ENCODE results near the gene NDUFS7. TPM values are rescaled to one million over a fixed set of nuclear protein-coding genes. Genes with fewer than 3 reads are reported as not detected.

NDUFS7 gene
- total and polyA plus RNA-seq, 7 donors, result 99.4 to 262 (median 156) TPM

DNA sequence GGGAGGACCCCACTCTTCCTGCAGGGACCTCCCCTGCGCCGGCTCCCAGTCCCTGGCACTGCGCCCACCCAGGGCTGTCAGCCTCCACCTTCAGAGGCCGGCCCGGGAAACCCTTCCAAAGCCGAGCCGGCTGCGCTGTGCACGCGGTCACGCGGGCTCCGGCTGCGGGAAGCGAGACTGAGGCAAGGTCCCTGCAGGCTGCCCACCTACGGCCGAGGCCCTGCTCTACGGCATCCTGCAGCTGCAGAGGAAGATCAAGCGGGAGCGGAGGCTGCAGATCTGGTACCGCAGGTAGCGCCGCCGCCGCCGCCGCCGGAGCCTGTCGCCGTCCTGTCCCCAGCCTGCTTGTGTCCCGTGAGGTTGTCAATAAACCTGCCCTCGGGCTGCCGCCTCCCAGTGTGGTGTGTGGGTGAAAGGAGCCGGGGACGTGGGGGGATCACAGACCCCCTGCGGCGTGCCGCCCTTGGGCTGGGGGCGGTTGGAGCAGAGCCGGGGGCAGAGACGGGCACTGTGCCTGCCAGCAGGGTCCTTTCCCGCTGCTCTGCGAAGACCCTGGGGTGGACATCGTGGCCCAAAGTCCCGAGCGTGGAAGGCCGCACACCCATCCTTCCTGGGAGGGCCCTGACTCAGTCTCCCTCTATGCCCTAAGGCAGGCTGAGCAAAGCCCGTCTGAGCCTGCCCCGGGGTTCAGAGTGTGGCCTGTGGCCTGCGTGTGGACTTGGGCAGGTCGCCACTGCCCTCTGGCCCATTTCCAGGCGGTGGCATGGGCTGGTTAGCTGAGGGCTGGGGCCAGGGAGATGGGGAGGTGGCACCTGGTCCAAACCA lies 11.7 kb downstream of the NDUFS7 start:
- intact Hi-C loops (cut with DNase I), result no loop called here
- H3K9me3 ChIP-seq, result no peaks in the 10 kb centered on the region
- 87 to 91% methylated on average over 52 of the region's 52 CpGs for WGBS, 2 donors
- H3K27me3 ChIP-seq, result peaks cover 0 to 4% (median 0%) of the 10 kb centered on the region in 3 donors
- H3K36me3 ChIP-seq, result peaks cover 5 to 42% (median 34%) of the 10 kb centered on the region in 4 donors
- no peak for DNase-seq
- no peak overlapping the region for H3K27ac ChIP-seq
- TF ChIP-seq EP300 (IDR thresholded peaks at IDR 0.05) (no peak), POLR2A (IDR thresholded peaks at IDR 0.05) (no peak), POLR2AphosphoS5 (IDR thresholded peaks at IDR 0.05) (no peak)
- TF ChIP-seq, protein P1, sequence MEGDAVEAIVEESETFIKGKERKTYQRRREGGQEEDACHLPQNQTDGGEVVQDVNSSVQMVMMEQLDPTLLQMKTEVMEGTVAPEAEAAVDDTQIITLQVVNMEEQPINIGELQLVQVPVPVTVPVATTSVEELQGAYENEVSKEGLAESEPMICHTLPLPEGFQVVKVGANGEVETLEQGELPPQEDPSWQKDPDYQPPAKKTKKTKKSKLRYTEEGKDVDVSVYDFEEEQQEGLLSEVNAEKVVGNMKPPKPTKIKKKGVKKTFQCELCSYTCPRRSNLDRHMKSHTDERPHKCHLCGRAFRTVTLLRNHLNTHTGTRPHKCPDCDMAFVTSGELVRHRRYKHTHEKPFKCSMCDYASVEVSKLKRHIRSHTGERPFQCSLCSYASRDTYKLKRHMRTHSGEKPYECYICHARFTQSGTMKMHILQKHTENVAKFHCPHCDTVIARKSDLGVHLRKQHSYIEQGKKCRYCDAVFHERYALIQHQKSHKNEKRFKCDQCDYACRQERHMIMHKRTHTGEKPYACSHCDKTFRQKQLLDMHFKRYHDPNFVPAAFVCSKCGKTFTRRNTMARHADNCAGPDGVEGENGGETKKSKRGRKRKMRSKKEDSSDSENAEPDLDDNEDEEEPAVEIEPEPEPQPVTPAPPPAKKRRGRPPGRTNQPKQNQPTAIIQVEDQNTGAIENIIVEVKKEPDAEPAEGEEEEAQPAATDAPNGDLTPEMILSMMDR (IDR thresholded peaks at IDR 0.05), result no peak
- H3K4me1 ChIP-seq, result peaks cover 0 to 22% (median 14%) of the 10 kb centered on the region in 4 donors
- H3K4me3 ChIP-seq, result no peak overlapping the region

GRCh38 chr19:1396019-1396767 lies 12.5 kb downstream of the NDUFS7 start:
- Histone ChIP-seq H3K4me3 (no peak overlapping the region), H3K9me3 (no peaks in the 10 kb centered on the region), H3K36me3 (peaks cover 0 to 34% (median 27%) of the 10 kb centered on the region in 4 donors), H3K27ac (no peak overlapping the region), H3K4me1 (peaks cover 0 to 30% (median 22%) of the 10 kb centered on the region in 4 donors), H3K27me3 (peaks cover 0 to 4% (median 4%) of the 10 kb centered on the region in 3 donors)
- intact Hi-C loops (cut with DNase I), result no loop called here
- 38 to 56% methylated on average over 25 of the region's 25 CpGs for whole genome bisulfite sequencing, 2 donors
- TF ChIP-seq POLR2A (IDR thresholded peaks at IDR 0.05) (no peak), POLR2AphosphoS5 (IDR thresholded peaks at IDR 0.05) (peak in 2 of 4 donors; percentile 11 to 17), EP300 (IDR thresholded peaks at IDR 0.05) (no peak)
- TF ChIP-seq, protein P1 (IDR thresholded peaks at IDR 0.05), result no peak
- no peak for DNase-seq

DNA sequence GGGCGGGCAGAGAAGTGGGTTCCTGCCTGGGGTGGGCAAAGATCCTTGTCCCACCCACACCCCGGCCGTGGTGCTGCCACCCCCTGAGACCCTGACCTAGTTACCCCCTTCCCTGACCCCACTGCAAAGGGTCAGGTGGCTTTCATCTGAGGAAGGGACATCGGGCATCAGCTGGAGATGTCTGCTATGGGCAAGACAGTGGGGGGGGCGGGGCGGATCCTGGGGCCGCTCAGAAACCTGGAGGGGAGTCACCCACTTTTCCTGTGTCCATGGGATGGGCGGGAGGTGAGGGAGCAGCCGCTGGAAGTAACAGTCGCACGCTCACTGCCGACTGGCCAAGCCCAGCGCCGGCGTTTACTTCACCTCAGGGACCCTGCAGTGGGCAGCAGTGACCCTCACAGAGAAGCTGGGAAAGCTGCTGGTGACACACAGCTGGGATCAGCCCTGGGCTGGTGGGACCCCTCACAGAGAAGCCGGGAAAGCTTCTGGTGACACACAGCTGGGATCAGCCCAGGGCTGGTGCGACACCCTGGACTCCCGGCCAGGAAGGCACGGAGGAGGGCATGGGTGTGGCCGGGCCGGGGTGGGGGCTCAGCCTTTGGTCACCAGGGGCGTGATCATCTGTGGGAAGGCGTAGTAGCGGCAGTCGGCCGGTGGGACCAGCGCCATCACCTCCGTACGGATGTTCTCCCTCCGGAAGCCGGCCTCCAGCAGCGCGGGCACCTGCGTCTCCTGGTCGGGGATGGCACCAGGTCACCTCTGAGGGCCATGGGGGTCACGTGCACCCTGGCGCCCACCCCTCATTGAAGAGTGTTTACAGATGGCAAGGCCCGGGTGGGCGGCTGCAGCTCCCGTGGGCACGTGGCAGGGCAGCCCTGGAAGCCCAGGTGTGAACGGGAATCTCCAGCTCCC lies 13.3 kb downstream of the NDUFS7 start:
- Histone ChIP-seq H3K4me3 (no peak overlapping the region), H3K27me3 (peaks cover 0 to 5% (median 4%) of the 10 kb centered on the region in 3 donors), H3K36me3 (peaks cover 0 to 26% (median 21%) of the 10 kb centered on the region in 4 donors), H3K9me3 (no peaks in the 10 kb centered on the region), H3K27ac (no peak overlapping the region), H3K4me1 (peaks cover 0 to 38% (median 29%) of the 10 kb centered on the region in 4 donors)
- intact Hi-C loops (cut with DNase I), result no loop called here
- WGBS, 2 donors, result 34 to 72% methylated on average over 42 of the region's 42 CpGs
- no peak for DNase-seq
- no peak for TF ChIP-seq POLR2AphosphoS5 (IDR thresholded peaks at IDR 0.05)

GRCh38 chr19:1397838-1398237 lies 14.1 kb downstream of the NDUFS7 start:
- H3K9me3 ChIP-seq, result no peaks in the 10 kb centered on the region
- peaks cover 0 to 18% (median 13%) of the 10 kb centered on the region in 4 donors for H3K36me3 ChIP-seq
- intact Hi-C loops (cut with DNase I), result no loop called here
- peaks cover 0 to 38% (median 29%) of the 10 kb centered on the region in 4 donors for H3K4me1 ChIP-seq
- 80 to 89% methylated on average over 9 of the region's 9 CpGs for WGBS, 2 donors
- H3K27me3 ChIP-seq, result peaks cover 0 to 12% (median 5%) of the 10 kb centered on the region in 3 donors
- DNase-seq, result no peak
- no peak for TF ChIP-seq POLR2AphosphoS5 (IDR thresholded peaks at IDR 0.05)
- no peak for TF ChIP-seq POLR2A (IDR thresholded peaks at IDR 0.05)
- TF ChIP-seq, protein P1 (IDR thresholded peaks at IDR 0.05), result no peak
- no peak for TF ChIP-seq EP300 (IDR thresholded peaks at IDR 0.05)
- H3K4me3 ChIP-seq, result no peak overlapping the region
- H3K27ac ChIP-seq, result no peak overlapping the region

Measured in sigmoid colon (tissue), 7 donors.